DMS 273 treated with DMSO at 0.1 percent for 48 hours (cell line): ENCODE measurements around the gene DOCK8.
"Not testable (repeated sequence)": the region's sequence is repeated elsewhere in the genome, so short reads cannot be mapped to it uniquely, and the experiment has no call there.

Experiments used
- DNase-seq: peaks from one replicate; lab custom pipeline; 2025; lab: John Stamatoyannopoulos, UW

The DOCK8 gene

GRCh38 chr9:224582-225520, 10.2 kb downstream of the DOCK8 start:
- no peak for DNase-seq

- DNase-seq: no peak
Observed at GRCh38 chr9:227860-228259, 13.2 kb downstream of the DOCK8 start.

- no peak for DNase-seq
Observed at GRCh38 chr9:228929-229695, 14.4 kb downstream of the DOCK8 start.

- not testable (repeated sequence) for DNase-seq
Observed at GRCh38 chr9:231625-232024, 17.0 kb downstream of the DOCK8 start.

GRCh38 chr9:233708-234107, 19.0 kb downstream of the DOCK8 start:
- not testable (repeated sequence) for DNase-seq

- no peak for DNase-seq
Observed at GRCh38 chr9:237141-237857, 22.6 kb downstream of the DOCK8 start.

GRCh38 chr9:237858-238345, 23.2 kb downstream of the DOCK8 start:
- no peak for DNase-seq

- DNase-seq: no peak
Observed at GRCh38 chr9:242461-243080, 27.9 kb downstream of the DOCK8 start.

- no peak for DNase-seq
Observed at GRCh38 chr9:248278-248961, 33.8 kb downstream of the DOCK8 start.

- no peak for DNase-seq
Observed at GRCh38 chr9:249025-249424, 34.4 kb downstream of the DOCK8 start.

- DNase-seq: no peak
Observed at GRCh38 chr9:250039-250438, 35.4 kb downstream of the DOCK8 start.

GRCh38 chr9:250625-251024, 36.0 kb downstream of the DOCK8 start:
- DNase-seq: no peak

GRCh38 chr9:251398-251797, 36.7 kb downstream of the DOCK8 start:
- no peak for DNase-seq

- DNase-seq: no peak
Observed at GRCh38 chr9:253539-253938, 38.9 kb downstream of the DOCK8 start.

- no peak for DNase-seq
Observed at GRCh38 chr9:254516-254915, 39.9 kb downstream of the DOCK8 start.

- DNase-seq: no peak
Observed at GRCh38 chr9:257957-258356, 43.3 kb downstream of the DOCK8 start.

- DNase-seq: no peak
Observed at GRCh38 chr9:259405-260404, 45.0 kb downstream of the DOCK8 start.

- no peak for DNase-seq
Observed at GRCh38 chr9:264231-264630, 49.6 kb downstream of the DOCK8 start.

- no peak for DNase-seq
Observed at GRCh38 chr9:265209-265870, 50.7 kb downstream of the DOCK8 start.
